ENCODE measurements around the gene UBE2V1.

Gene UBE2V1

GRCh38 chr20:50044353-50044960 is 68.5 kb downstream of the UBE2V1 start:
- no peak for DNase-seq (ENCODE audit: low read depth in 2 of 2)

- DNase-seq (ENCODE audit: low read depth in 2 of 2) = no peak
These were observed 69.2 kb downstream of the UBE2V1 start for GRCh38 chr20:50043573-50044352.

DNA sequence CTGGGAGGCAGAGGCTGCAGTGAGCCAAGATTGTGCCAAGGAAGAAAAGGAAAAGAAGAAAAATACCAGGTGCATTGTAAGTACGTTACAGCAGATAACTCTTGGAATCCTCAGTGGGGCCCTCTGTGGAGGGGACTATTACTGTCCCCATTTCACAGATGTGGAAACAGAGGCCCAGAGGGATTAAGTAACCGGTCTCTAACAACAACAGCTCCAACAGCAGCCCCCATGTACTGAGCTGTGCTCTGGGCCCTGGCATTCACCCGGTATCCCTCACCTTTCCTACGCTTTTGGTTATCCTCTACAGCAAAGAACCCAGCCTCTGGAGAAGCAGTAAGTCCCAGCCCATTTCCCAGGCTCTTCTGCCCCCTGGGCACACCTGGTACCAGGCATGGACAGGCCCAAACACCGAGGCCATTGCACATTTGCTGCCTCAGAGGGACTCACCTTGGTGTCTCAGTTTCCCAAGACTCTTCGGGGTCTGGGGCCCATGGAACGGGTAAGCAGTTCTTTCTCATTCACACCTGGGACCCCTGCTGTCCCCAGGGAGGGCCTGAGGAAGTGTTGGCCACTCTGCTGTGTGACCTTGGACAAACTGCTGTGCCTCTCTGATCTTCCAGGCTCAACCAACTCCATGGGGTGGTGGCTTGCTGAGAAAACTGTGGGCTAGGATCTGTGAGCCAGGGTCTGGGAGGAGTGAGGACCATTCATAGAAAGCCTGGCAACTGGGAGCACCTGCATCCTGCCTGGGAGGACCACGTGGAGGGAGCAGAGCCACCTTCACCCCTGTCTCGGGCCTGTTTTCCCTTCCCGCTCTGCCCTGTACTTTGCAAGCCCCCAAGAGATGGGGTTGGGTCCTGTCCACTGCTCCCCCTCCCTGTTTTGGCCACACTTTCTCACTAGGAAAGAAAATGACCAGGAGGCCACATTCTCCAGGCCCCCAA is 70.3 kb downstream of the UBE2V1 start:
- no peak for DNase-seq (ENCODE audit: low read depth in 2 of 2)

DNA sequence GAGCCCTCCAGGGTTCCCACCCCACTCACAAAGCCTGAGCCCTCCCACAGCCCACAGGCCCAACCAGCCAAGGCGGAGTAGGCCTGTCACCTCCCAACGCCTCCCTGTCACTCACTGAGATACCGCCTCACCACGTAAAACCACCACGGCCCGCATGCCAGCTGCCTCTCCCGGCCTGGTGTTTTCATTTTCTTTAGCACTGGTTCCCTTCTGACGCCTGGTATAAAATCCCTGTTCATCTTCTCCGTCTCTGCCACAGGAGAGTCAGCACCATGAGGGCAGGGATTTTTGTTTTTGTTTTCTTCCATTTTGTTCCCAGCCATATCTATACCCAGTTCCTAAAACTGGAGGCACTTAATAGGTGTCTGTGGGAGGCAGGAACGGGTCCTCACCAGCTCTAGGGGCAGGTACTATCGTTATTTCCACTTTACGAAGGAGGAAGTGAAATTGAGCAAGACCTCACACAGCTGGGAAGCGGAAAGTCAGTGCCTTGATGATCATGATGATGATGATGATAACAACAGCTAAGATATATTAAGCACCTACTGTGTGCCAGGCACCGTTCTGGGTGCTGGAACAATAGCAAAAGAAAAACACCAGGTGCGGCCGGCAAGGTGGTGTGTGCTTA is 71.6 kb downstream of the UBE2V1 start:
- no peak for DNase-seq (ENCODE audit: low read depth in 2 of 2)

DNA sequence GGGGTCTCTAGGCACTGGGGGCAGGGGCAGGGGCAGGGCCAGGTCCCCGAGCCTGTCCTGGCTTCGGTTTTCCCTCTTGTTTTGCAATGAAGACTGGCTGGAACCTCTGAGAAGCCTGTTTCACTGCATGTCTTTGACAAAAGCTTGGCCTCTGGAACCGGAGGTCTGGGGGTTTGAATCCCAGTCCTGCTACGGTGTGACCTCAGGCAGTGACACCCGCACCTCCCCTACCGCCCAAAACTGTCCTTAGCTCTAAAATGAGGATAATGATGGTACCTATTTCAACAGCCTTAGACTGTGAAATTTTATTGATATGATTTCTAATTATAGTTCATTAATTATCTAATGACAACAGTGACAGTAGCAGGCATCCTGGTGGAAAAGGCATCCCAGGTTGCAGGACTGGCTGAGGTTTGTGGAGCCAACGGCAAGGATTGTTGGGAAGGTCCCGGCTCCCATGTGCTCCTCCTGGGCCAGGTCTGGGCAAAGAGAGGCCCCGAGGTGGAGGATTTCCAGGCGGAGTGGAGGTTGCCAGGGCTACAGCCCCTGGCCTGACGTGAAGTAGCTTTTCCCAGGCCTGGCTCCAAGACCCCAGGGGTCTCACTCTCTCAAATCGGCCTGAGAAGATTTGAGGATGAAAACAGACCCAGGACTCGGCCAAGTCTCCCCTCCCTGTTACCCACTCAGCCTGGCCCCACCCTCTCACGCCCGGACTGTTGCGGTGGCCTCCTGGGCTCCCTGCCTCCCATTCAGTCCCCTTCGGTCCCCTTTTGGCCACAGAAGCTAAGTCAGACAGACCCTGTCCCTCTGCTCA is 72.3 kb downstream of the UBE2V1 start:
- DNase-seq (ENCODE audit: low read depth in 2 of 2) = no peak

DNA sequence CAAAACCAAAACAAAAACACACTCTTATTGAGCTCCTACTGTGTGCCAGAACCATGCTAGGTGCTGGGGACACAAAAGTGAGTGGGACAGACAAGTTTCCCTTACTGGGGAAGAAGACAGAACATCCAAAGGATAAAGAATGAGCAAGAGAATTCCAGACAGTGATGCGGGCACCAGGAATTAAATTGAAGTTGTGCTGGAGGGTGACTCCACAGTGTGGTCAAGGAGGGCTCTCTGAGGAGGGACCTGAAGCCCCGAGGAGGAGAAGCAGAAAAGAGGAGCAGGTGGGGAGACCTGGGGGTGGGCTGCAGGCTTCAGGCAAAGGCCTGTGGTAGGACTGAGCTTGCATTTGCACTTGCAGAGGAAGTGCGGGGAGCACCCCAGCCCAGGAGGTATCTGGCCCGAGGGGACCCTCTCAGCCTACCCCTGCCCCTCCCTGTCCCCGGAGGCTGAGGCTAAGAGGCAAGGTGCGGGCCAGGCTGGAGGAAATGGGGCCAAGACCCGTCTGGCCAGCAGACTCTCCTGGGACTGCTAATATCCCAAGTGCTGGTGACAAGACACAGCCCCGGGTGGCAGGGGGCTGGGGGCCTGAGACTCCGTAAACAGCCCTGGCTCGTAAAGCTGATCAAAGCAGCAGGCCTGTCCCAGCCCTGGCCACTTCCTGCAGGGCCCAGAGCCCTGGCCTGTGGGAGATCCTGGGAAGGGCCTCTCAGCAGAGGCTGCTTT is 73.1 kb downstream of the UBE2V1 start:
- no peak for DNase-seq (ENCODE audit: low read depth in 2 of 2)

GRCh38 chr20:50038574-50038991 is 74.4 kb downstream of the UBE2V1 start:
- no peak for DNase-seq (ENCODE audit: low read depth in 2 of 2)

GRCh38 chr20:50038169-50038568 is 74.8 kb downstream of the UBE2V1 start:
- DNase-seq (ENCODE audit: low read depth in 2 of 2) = no peak

- DNase-seq (ENCODE audit: low read depth in 2 of 2) = no peak
These were observed 75.4 kb downstream of the UBE2V1 start for GRCh38 chr20:50037575-50037974.

GRCh38 chr20:50037123-50037522 is 75.8 kb downstream of the UBE2V1 start:
- no peak for DNase-seq (ENCODE audit: low read depth in 2 of 2)

DNA sequence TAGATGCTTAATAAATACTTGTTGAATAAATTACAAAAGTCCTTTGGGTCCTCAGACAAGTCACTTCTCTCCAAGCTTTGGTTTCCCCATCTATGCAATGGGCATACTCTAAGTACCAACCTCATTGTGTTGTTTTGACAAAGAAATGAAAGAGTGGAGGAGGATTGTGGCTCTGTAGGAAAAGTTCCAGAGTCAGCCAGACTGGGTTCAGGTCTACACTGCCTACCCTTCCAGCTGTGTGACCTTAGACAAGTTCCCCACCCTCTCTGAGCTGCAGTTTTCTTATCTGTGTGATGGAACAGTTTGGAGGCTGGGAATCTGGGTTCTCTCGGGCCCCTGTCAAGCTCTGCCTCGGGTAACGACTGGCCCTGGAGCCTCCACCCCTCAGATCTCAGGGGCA is 76.2 kb downstream of the UBE2V1 start:
- no peak for DNase-seq (ENCODE audit: low read depth in 2 of 2)

DNA sequence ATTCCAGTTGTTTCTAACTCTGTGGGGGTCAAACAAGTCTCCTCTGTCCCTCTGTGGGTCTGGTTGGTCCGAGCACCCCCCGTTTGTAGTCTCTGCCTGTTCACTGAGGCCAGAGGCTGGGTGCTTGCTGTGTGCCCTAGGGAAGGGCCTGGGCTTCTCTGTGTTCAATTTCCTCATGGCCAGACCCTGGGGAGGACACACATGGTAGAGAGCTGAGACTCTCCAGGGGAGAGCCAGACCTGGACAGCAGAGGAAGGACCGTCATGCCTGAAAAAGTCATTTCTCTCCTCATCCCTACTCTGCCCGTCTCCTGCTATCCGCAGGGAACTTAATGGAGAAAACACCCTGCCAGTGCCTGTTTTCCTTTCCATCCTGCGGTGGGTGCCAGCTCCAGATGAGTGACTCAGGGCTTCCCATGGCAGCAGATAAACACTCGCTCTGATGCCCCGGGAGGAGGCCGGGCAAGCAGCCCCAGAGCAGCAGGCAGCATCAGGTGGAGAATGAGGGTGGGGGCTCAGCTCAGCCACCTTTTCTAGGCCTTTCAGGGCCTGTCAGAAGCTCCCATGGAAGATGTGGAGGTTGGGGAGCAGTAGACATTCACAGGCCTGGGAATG is 78.3 kb downstream of the UBE2V1 start:
- no peak for DNase-seq (ENCODE audit: low read depth in 2 of 2)

GRCh38 chr20:50032955-50033666 is 79.8 kb downstream of the UBE2V1 start:
- DNase-seq (ENCODE audit: low read depth in 2 of 2) = no peak
